Left lung (tissue), 10 donors: ENCODE data around the gene MYH9. TPM values are rescaled to one million over a fixed set of nuclear protein-coding genes. Genes with fewer than 3 reads are reported as not detected.

ENCODE experiments used
- ATAC-seq: fragments of 200-7000 bp; cut with Tn5 transposase; one replicate; pipeline ENCODE4 v1.9.1; 2020; ENCODE audit warnings: moderate library complexity
- DNase-seq, 4 donors: peaks; one replicate each; pipeline ENCODE4 v3.0.0-alpha.2; 2013 to 2020
- H3K27ac ChIP-seq, 2 donors: fragments of 200-600 bp; sonication (generic) in 1 of 2; one replicate each; pipeline versions ENCODE4 v1.5.0 to v1.8.0; 2020 to 2021
- H3K27me3 ChIP-seq, 2 donors: fragments of 200-600 bp; sonication (generic) in 1 of 2; one replicate each; pipeline versions ENCODE4 v1.5.0 to v1.8.0; 2020 to 2021
- H3K36me3 ChIP-seq, 2 donors: fragments of 200-600 bp; sonication (generic) in 1 of 2; one replicate each; pipeline versions ENCODE4 v1.5.0 to v1.8.0; 2020 to 2021
- H3K4me1 ChIP-seq, 2 donors: fragments of 200-600 bp; one replicate each; pipeline ENCODE4 v1.8.0; 2021
- H3K4me3 ChIP-seq, 2 donors: fragments of 200-600 bp; sonication (generic) in 1 of 2; one replicate each; pipeline versions ENCODE4 v1.5.0 to v1.8.0; 2020 to 2021; ENCODE audit warnings: mild to moderate bottlenecking in 1 of 2
- H3K9me3 ChIP-seq, 2 donors: fragments of 200-600 bp; sonication (generic) in 1 of 2; one replicate each; pipeline versions ENCODE4 v1.5.0 to v1.8.0; 2020 to 2021
- CTCF ChIP-seq, 2 donors: fragments of 200-600 bp; sonication (generic) in 1 of 2; IDR thresholded peaks; one replicate each; pipeline versions ENCODE4 v1.5.0 to v1.8.0; 2021; ENCODE audit warnings: antibody characterized with exemption in 2 of 2
- intact Hi-C, 2 donors: fragments of 100-400 bp; cut with DNase I; formaldehyde crosslinking; loops; one replicate each; pipeline versions ENCODE4 v1.11.2 to v1.14.2; 2022
- microRNA-seq, 2 donors: library from miRNA; unstranded; fragments of <30 nt; microRNA quantifications; one replicate each; pipeline ENCODE4, GENCODE V29; 2019
- polyA plus RNA-seq, 6 donors: library from polyadenylated mRNA; unstranded; fragments of 120-200 nt; gene quantifications; one replicate each; pipeline ENCODE4 v1.2.1, GENCODE V29; 2013; ENCODE audit not compliant: insufficient read length in 6 of 6
- total RNA-seq, 2 donors: library from RNA; stranded (reverse); fragmentation: NEBNext Ultra II Directional; extraction: Animal tissue kit (Norgen Biotek cat#: 25700); gene quantifications; one replicate each; pipeline ENCODE4 v1.2.1, GENCODE V29; 2021
- donor health status: DM: no; HTN: yes; CAD: no.
- donor health status: DM: no; HTN: no; CAD: no.

Gene MYH9
- total and polyA plus RNA-seq, 8 donors, result 225 to 761 (median 270) TPM

- H3K4me1 ChIP-seq, result peaks cover 28 to 51% of the 10 kb centered on the region in 2 donors
- H3K36me3 ChIP-seq, result peaks cover 3 to 84% of the 10 kb centered on the region in 2 donors
- no peak overlapping the region for H3K27ac ChIP-seq
- intact Hi-C loops, result no loop called here
- TF ChIP-seq CTCF (IDR thresholded peaks at IDR 0.05), result no peak
- H3K27me3 ChIP-seq, result no peaks in the 10 kb centered on the region
- ATAC-seq (no peak), DNase-seq (no peak)
- H3K9me3 ChIP-seq, result no peaks in the 10 kb centered on the region
- H3K4me3 ChIP-seq, result no peak overlapping the region
Observed at GRCh38 chr22:36232715-36233401, 154.9 kb downstream of the MYH9 start.

Small RNAs within 50 kb of the gene (microRNA-seq; reads per million reads assigned to microRNA genes)
- gene MIR6819, result 0.14 to 0.34 reads per million in 2 donors

Other genes with a start within 250 kb of the MYH9 start
- gene APOL3, start 227.2 kb downstream of the MYH9 start, total RNA-seq, result 10 to 100 TPM; 27.0 to 57.9 TPM
- 10 to 100 TPM; 31.2 to 49.0 (median 42.0) TPM for gene APOL3, start 227.2 kb downstream of the MYH9 start, polyA plus RNA-seq
- gene APOL4, start 186.2 kb downstream of the MYH9 start, total RNA-seq, result 10 to 100 TPM in 1 of 2 donors, 1 to 10 TPM in 1; 8.5 to 12.8 TPM
- 10 to 100 TPM in 3 of 6 donors, 1 to 10 TPM in 3; 4.9 to 18.6 (median 10.6) TPM for gene APOL4, start 186.2 kb downstream of the MYH9 start, polyA plus RNA-seq
- 10 to 100 TPM; 51.3 to 63.0 TPM for gene APOL2, start 148.4 kb downstream of the MYH9 start, total RNA-seq
- 10 to 100 TPM; 29.0 to 40.8 (median 31.3) TPM for gene APOL2, start 148.4 kb downstream of the MYH9 start, polyA plus RNA-seq
- gene APOL1, start 134.8 kb downstream of the MYH9 start, total RNA-seq, result 100 to 1,000 TPM in 1 of 2 donors, 10 to 100 TPM in 1; 89.4 to 109 TPM
- 10 to 100 TPM in 4 of 6 donors, 1 to 10 TPM in 2; 8.6 to 14.3 (median 12.4) TPM for gene APOL1, start 134.8 kb downstream of the MYH9 start, polyA plus RNA-seq
- 10 to 100 TPM; 64.4 to 65.3 TPM for gene TXN2, start 93.7 kb upstream of the MYH9 start, total RNA-seq
- 100 to 1,000 TPM; 105 to 122 (median 108) TPM for gene TXN2, start 93.7 kb upstream of the MYH9 start, polyA plus RNA-seq
- gene FOXRED2, start 119.1 kb upstream of the MYH9 start, total RNA-seq, result 10 to 100 TPM; 17.2 to 22.1 TPM
- gene FOXRED2, start 119.1 kb upstream of the MYH9 start, polyA plus RNA-seq, result 10 to 100 TPM; 18.1 to 25.0 (median 22.0) TPM
- 100 to 1,000 TPM; 116 to 141 TPM for gene EIF3D, start 141.2 kb upstream of the MYH9 start, total RNA-seq
- 100 to 1,000 TPM; 259 to 294 (median 279) TPM for gene EIF3D, start 141.2 kb upstream of the MYH9 start, polyA plus RNA-seq